Measurements from ENCODE around the gene BMP6. TPM values are rescaled to one million over a fixed set of nuclear protein-coding genes. Genes with fewer than 3 reads are reported as not detected.

BMP6 gene
- total and polyA plus RNA-seq, 2 donors (not counting 3 experiments of a cell fraction or from before 2014, with no cell fraction given): 221 to 276 TPM

- no peaks in the 10 kb centered on the region for H3K36me3 ChIP-seq (ENCODE audit: control insufficient read depth in 2 of 2, extremely low read depth in 1 of 2, insufficient read depth in 2 of 2, low read length in 2 of 2)
- H3K4me2 ChIP-seq (ENCODE audit: insufficient read depth, low read length): no peak overlapping the region
- H3K9ac ChIP-seq (replicated peaks; ENCODE audit: extremely low read depth, insufficient read depth, low read length): no peak overlapping the region
- H3K79me2 ChIP-seq (ENCODE audit: control insufficient read depth, insufficient read depth, low read length): no peaks in the 10 kb centered on the region
- H3K27me3 ChIP-seq (ENCODE audit: control insufficient read depth in 2 of 2, insufficient read depth in 2 of 2, low read length in 2 of 2): peaks cover 28 to 29% of the 10 kb centered on the region in 2 experiments
- no peak overlapping the region for H3K4me3 ChIP-seq (replicated peaks in 1 of 3; ENCODE audit: insufficient read depth in 1 of 3, low read depth in 1 of 3, low read length in 3 of 3)
- dilution Hi-C loops (cut with MboI; ENCODE audit: extremely low pct_ligation_motif_present, low sequenced_read_pairs): no loop called here
- POLR2A ChIA-PET: no interaction called here
- no peaks in the 10 kb centered on the region for H3K9me3 ChIP-seq (replicated peaks; ENCODE audit: control insufficient read depth, insufficient read depth, low read length)
- no peak for TF ChIP-seq MYC (IDR thresholded peaks at IDR 0.05; ENCODE audit: low read depth, low read length)
- TF ChIP-seq GATA2 (IDR thresholded peaks at IDR 0.05; ENCODE audit: insufficient read depth, insufficient read length, low read depth, low read length): no peak
- no peak for TF ChIP-seq FOS (IDR thresholded peaks at IDR 0.05; ENCODE audit: borderline replicate concordance, insufficient read depth, low read length)
- TF ChIP-seq POLR2A (IDR thresholded peaks at IDR 0.05; ENCODE audit: low read depth, low read length): no peak
- TF ChIP-seq MAX (IDR thresholded peaks at IDR 0.05; ENCODE audit: insufficient read depth, insufficient read length): no peak
- TF ChIP-seq JUN (IDR thresholded peaks at IDR 0.05; ENCODE audit: borderline replicate concordance, insufficient read depth, insufficient read length, low read depth): no peak
- no peak overlapping the region for H3K27ac ChIP-seq (ENCODE audit: insufficient read depth, low read depth, low read length)
- no peak for DNase-seq (ENCODE audit: low read depth, low spot score)
- H2AFZ ChIP-seq (ENCODE audit: low read depth, low read length): no peak overlapping the region
- H3K4me1 ChIP-seq (ENCODE audit: control insufficient read depth, extremely low read depth, insufficient read depth, low read length): no peaks in the 10 kb centered on the region
- no peaks in the 10 kb centered on the region for H3K9me1 ChIP-seq (replicated peaks; ENCODE audit: control insufficient read depth, extremely low read depth, insufficient read depth, low read length)
- BruUV-seq (replicated peaks): no TSS peak
- intact Hi-C loops (cut with micrococcal nuclease): no loop called here
- no peaks in the 10 kb centered on the region for H4K20me1 ChIP-seq (replicated peaks; ENCODE audit: control insufficient read depth, extremely low read depth, insufficient read depth, low read length)
- CTCF ChIA-PET: no interaction called here
- no peak for FAIRE-seq
Observed at GRCh38 chr6:7685276-7685675, 40.6 kb upstream of the BMP6 start.

- Histone ChIP-seq H3K9me1 (replicated peaks; ENCODE audit: control insufficient read depth, extremely low read depth, insufficient read depth, low read length) (no peaks in the 10 kb centered on the region), H3K79me2 (ENCODE audit: control insufficient read depth, insufficient read depth, low read length) (no peaks in the 10 kb centered on the region), H3K4me3 (replicated peaks in 1 of 3; ENCODE audit: insufficient read depth in 1 of 3, low read depth in 1 of 3, low read length in 3 of 3) (no peak overlapping the region), H3K27ac (ENCODE audit: insufficient read depth, low read depth, low read length) (no peak overlapping the region), H3K36me3 (ENCODE audit: control insufficient read depth in 2 of 2, extremely low read depth in 1 of 2, insufficient read depth in 2 of 2, low read length in 2 of 2) (no peaks in the 10 kb centered on the region), H3K9ac (replicated peaks; ENCODE audit: extremely low read depth, insufficient read depth, low read length) (no peak overlapping the region), H3K4me1 (ENCODE audit: control insufficient read depth, extremely low read depth, insufficient read depth, low read length) (peaks cover 8% of the 10 kb centered on the region), H3K27me3 (ENCODE audit: control insufficient read depth in 2 of 2, insufficient read depth in 2 of 2, low read length in 2 of 2) (peaks cover 15 to 17% of the 10 kb centered on the region in 2 experiments), H2AFZ (ENCODE audit: low read depth, low read length) (no peak overlapping the region), H3K9me3 (replicated peaks; ENCODE audit: control insufficient read depth, insufficient read depth, low read length) (no peaks in the 10 kb centered on the region), H3K4me2 (ENCODE audit: insufficient read depth, low read length) (no peak overlapping the region), H4K20me1 (replicated peaks; ENCODE audit: control insufficient read depth, extremely low read depth, insufficient read depth, low read length) (no peaks in the 10 kb centered on the region)
- no TSS peak for BruUV-seq (replicated peaks)
- ChIA-PET CTCF (no interaction called here), POLR2A (no interaction called here)
- DNase-seq (ENCODE audit: low read depth, low spot score) (no peak), FAIRE-seq (no peak)
- TF ChIP-seq CTCF (IDR thresholded peaks at IDR 0.05; ENCODE audit: extremely low read depth in 1 of 2, insufficient read depth in 1 of 2, low read depth in 1 of 2, low read length in 2 of 2) (no peak), POLR2A (IDR thresholded peaks at IDR 0.05; ENCODE audit: low read depth, low read length) (no peak), EZH2 (IDR thresholded peaks at IDR 0.05; ENCODE audit: borderline replicate concordance, low read depth, low read length, severe bottlenecking) (no peak), MAX (IDR thresholded peaks at IDR 0.05; ENCODE audit: insufficient read depth, insufficient read length) (no peak), MYC (IDR thresholded peaks at IDR 0.05; ENCODE audit: low read depth, low read length) (no peak), JUN (IDR thresholded peaks at IDR 0.05; ENCODE audit: borderline replicate concordance, insufficient read depth, insufficient read length, low read depth) (no peak), FOS (IDR thresholded peaks at IDR 0.05; ENCODE audit: borderline replicate concordance, insufficient read depth, low read length) (no peak), GATA2 (IDR thresholded peaks at IDR 0.05; ENCODE audit: insufficient read depth, insufficient read length, low read depth, low read length) (no peak), POLR2AphosphoS5 (IDR thresholded peaks at IDR 0.05; ENCODE audit: insufficient read depth, low read depth, low read length) (no peak)
- intact Hi-C loops (cut with micrococcal nuclease): no loop called here
- dilution Hi-C loops (cut with MboI; ENCODE audit: extremely low pct_ligation_motif_present, low sequenced_read_pairs): no loop called here
Observed at GRCh38 chr6:7687145-7688111, 38.5 kb upstream of the BMP6 start.

All from endothelial cell of umbilical vein (primary cell).